Panc1 (cell line): ENCODE data around the gene LRP1B. TPM values are rescaled to one million over a fixed set of nuclear protein-coding genes. Genes with fewer than 3 reads are reported as not detected.

Experiments
- ATAC-seq: fragments of 200-7000 bp; cut with Tn5 transposase; 2 replicates; pipeline ENCODE4 v1.9.1; 2020; ENCODE audit warnings: mild to moderate bottlenecking, moderate library complexity
- BruUV-seq: library from RNA; stranded (reverse); fragments of 400-500 nt; replicated peaks from 2 replicates; lab custom pipeline; 2021; lab: Mats Ljungman, UMichigan
- CTCF ChIA-PET: fragments of 300-600 bp; sonication (Branson Sonifier 250); formaldehyde crosslinking; loops from one replicate; lab custom pipeline; 2022; ENCODE audit warnings: antibody characterized with exemption; lab: Charles Lee
- POLR2A ChIA-PET: fragments of 300-600 bp; sonication (Branson Sonifier 250); formaldehyde crosslinking; loops from one replicate; lab custom pipeline; 2022; ENCODE audit warnings: antibody characterized with exemption; lab: Charles Lee
- DNase-seq: peaks from one replicate; pipeline ENCODE4 v3.0.0-alpha.2; 2010; ENCODE audit warnings: low read depth, low spot score
- H3K27ac ChIP-seq: 2 replicates; pipeline ENCODE4 v1.5.1; 2011; ENCODE audit warnings: mild to moderate bottlenecking, low read length, inconsistent platforms
- H3K27me3 ChIP-seq: fragments of 200-500 bp; sonication (Bioruptor generic); 2 replicates; pipeline ENCODE4 v1.6.0; 2014; ENCODE audit warnings: low read length, inconsistent platforms; ENCODE audit not compliant: control insufficient read depth, insufficient read depth
- H3K36me3 ChIP-seq: fragments of 200-500 bp; sonication (Bioruptor generic); 2 replicates; pipeline ENCODE4 v1.5.1; 2014; ENCODE audit warnings: inconsistent platforms, mild to moderate bottlenecking, low read length, moderate library complexity; ENCODE audit not compliant: control insufficient read depth, insufficient read depth
- H3K4me1 ChIP-seq: 2 replicates; pipeline ENCODE4 v1.5.1; 2011; ENCODE audit warnings: inconsistent platforms, mild to moderate bottlenecking, low read length, moderate library complexity; ENCODE audit not compliant: control insufficient read depth, insufficient read depth
- H3K4me3 ChIP-seq, 2 experiments: 2 replicates each; pipeline ENCODE4 v1.5.1; 2011 to 2012; ENCODE audit warnings: low read depth in 2 of 2, low read length in 2 of 2, mild to moderate bottlenecking in 2 of 2, inconsistent platforms in 1 of 2, moderate library complexity in 1 of 2
- H3K9me3 ChIP-seq: fragments of 200-500 bp; sonication (Bioruptor generic); 2 replicates; pipeline ENCODE4 v1.5.1; 2014; ENCODE audit warnings: low read depth, mild to moderate bottlenecking, inconsistent platforms, low read length, moderate library complexity; ENCODE audit not compliant: control insufficient read depth, insufficient read depth
- POLR2AphosphoS5 ChIP-seq: IDR thresholded peaks from 2 replicates; pipeline ENCODE4 v1.6.1; 2012; ENCODE audit warnings: mild to moderate bottlenecking, low read depth, low read length, moderate library complexity
- SIN3A ChIP-seq: IDR thresholded peaks from 2 replicates; pipeline ENCODE4 v1.6.1; 2012; ENCODE audit warnings: low read depth, mild to moderate bottlenecking, low read length, moderate library complexity, borderline replicate concordance; ENCODE audit not compliant: insufficient read depth
- TCF7L2 ChIP-seq: IDR thresholded peaks from 2 replicates; pipeline ENCODE4 v1.6.1; 2011; ENCODE audit warnings: mild to moderate bottlenecking, low read depth, low read length, inconsistent platforms
- in situ Hi-C: cut with HindIII; loops from 2 replicates; pipeline ENCODE4 v1.10.0; 2016; ENCODE audit warnings: low sequenced_read_pairs, low pct_unique_long_range_greater_than_20kb
- intact Hi-C: fragments of 100-400 bp; cut with micrococcal nuclease; formaldehyde crosslinking; loops from one replicate; pipeline ENCODE4 v1.10.0; 2022; ENCODE audit not compliant: unreplicated experiment
- total RNA-seq: library from RNA; stranded (reverse); gene quantifications from one replicate; pipeline ENCODE4 v1.2.1, GENCODE V29; 2021; ENCODE audit not compliant: unreplicated experiment
- TF ChIP-seq, protein P1 (sequence below): fragments of 450-650 bp; IDR thresholded peaks from 2 replicates; pipeline ENCODE4 v1.5.1; 2017; ENCODE audit warnings: mild to moderate bottlenecking
- TF ChIP-seq, protein P2 (sequence below), 2 experiments: IDR thresholded peaks; 2 replicates each; pipeline ENCODE4 v1.6.1; 2011 to 2012; ENCODE audit warnings: low read depth in 2 of 2, control low read depth in 1 of 2, low read length in 1 of 2, mild to moderate bottlenecking in 1 of 2, moderate library complexity in 1 of 2; ENCODE audit not compliant: insufficient read depth in 1 of 2

LRP1B gene
- total RNA-seq, 1 experiment from 2014 or later = 0.54 TPM

DNA sequence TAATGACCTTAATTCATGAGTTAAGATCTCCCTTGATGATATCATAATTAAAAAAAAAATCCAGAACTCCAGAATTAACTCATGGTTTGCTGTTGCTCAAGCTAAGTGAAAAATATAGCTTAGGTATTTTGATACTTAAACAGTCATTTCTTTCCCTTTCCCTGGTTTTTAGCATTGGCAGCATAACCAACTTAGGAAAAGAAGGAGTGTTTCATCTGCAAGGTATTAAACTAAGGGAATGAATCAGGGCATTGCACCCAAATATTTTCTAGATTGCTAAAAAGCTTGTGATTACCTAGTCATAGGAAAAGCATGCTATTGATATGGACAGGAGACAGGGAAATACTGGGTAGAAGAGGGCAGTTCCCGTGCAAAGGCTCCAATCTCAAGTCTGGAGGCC is 207.2 kb downstream of the LRP1B start:
- ChIA-PET CTCF (no interaction called here), POLR2A (no interaction called here)
- Histone ChIP-seq H3K4me1 (no peaks in the 10 kb centered on the region), H3K27me3 (no peaks in the 10 kb centered on the region), H3K9me3 (no peaks in the 10 kb centered on the region), H3K27ac (no peak overlapping the region), H3K4me3 (no peak overlapping the region), H3K36me3 (no peaks in the 10 kb centered on the region)
- DNase-seq (no peak), ATAC-seq (no peak)
- TF ChIP-seq POLR2AphosphoS5 (no peak), TCF7L2 (no peak), SIN3A (no peak)
- TF ChIP-seq, protein P1, sequence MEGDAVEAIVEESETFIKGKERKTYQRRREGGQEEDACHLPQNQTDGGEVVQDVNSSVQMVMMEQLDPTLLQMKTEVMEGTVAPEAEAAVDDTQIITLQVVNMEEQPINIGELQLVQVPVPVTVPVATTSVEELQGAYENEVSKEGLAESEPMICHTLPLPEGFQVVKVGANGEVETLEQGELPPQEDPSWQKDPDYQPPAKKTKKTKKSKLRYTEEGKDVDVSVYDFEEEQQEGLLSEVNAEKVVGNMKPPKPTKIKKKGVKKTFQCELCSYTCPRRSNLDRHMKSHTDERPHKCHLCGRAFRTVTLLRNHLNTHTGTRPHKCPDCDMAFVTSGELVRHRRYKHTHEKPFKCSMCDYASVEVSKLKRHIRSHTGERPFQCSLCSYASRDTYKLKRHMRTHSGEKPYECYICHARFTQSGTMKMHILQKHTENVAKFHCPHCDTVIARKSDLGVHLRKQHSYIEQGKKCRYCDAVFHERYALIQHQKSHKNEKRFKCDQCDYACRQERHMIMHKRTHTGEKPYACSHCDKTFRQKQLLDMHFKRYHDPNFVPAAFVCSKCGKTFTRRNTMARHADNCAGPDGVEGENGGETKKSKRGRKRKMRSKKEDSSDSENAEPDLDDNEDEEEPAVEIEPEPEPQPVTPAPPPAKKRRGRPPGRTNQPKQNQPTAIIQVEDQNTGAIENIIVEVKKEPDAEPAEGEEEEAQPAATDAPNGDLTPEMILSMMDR = no peak
- TF ChIP-seq, protein P2, sequence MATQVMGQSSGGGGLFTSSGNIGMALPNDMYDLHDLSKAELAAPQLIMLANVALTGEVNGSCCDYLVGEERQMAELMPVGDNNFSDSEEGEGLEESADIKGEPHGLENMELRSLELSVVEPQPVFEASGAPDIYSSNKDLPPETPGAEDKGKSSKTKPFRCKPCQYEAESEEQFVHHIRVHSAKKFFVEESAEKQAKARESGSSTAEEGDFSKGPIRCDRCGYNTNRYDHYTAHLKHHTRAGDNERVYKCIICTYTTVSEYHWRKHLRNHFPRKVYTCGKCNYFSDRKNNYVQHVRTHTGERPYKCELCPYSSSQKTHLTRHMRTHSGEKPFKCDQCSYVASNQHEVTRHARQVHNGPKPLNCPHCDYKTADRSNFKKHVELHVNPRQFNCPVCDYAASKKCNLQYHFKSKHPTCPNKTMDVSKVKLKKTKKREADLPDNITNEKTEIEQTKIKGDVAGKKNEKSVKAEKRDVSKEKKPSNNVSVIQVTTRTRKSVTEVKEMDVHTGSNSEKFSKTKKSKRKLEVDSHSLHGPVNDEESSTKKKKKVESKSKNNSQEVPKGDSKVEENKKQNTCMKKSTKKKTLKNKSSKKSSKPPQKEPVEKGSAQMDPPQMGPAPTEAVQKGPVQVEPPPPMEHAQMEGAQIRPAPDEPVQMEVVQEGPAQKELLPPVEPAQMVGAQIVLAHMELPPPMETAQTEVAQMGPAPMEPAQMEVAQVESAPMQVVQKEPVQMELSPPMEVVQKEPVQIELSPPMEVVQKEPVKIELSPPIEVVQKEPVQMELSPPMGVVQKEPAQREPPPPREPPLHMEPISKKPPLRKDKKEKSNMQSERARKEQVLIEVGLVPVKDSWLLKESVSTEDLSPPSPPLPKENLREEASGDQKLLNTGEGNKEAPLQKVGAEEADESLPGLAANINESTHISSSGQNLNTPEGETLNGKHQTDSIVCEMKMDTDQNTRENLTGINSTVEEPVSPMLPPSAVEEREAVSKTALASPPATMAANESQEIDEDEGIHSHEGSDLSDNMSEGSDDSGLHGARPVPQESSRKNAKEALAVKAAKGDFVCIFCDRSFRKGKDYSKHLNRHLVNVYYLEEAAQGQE (IDR thresholded peaks at IDR 0.05; ENCODE audit: insufficient read depth in 1 of 2, low read depth in 2 of 2, low read length in 1 of 2) = no peak
- in situ Hi-C loops = no loop called here
- intact Hi-C loops = no loop called here
- no TSS peak for BruUV-seq

DNA sequence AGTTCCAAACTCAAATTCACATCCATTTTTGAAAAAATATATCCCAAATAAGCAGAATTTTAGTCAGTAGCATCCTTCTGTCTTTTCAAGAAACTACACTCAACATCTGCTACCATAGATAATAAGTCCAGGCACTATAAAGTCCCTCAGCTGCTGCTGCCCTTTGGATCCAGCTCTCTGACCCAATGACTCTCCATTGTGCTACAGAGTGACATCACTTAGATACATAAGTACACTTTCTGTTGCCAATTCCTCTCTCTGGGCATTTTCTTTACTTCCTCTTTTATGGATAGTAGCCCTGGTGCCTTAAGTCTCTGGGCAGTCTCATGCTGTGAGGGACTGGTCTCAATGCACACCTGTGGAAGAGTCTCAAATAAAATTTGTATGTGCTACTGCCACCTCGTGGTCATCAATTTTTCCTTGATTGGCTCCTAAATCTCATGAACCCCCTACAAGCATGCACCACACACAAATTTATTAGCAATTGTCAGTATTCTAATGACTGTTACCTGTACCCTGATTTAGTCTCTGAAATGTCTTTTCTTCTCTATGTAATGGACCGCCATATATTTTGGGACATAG is 219.2 kb downstream of the LRP1B start:
- TF ChIP-seq, protein P1 = peak; percentile 63
- TF ChIP-seq TCF7L2 (no peak), SIN3A (no peak), POLR2AphosphoS5 (no peak)
- TF ChIP-seq, protein P2 (IDR thresholded peaks at IDR 0.05; ENCODE audit: insufficient read depth in 1 of 2, low read depth in 2 of 2, low read length in 1 of 2) = no peak
- Histone ChIP-seq H3K9me3 (no peaks in the 10 kb centered on the region), H3K4me1 (no peaks in the 10 kb centered on the region), H3K27ac (no peak overlapping the region), H3K36me3 (no peaks in the 10 kb centered on the region), H3K27me3 (no peaks in the 10 kb centered on the region), H3K4me3 (no peak overlapping the region)
- CTCF ChIA-PET = no interaction called here
- DNase-seq = peak; percentile 10
- POLR2A ChIA-PET = no interaction called here
- intact Hi-C loops (no loop called here), in situ Hi-C loops (no loop called here)
- no TSS peak for BruUV-seq
- 0 out of 2 replicates have a peak, but pooled peaks have one; percentile 56 for ATAC-seq
